Gastroesophageal sphincter (tissue), 4 donors: ENCODE data around the gene NCKAP5. TPM values are rescaled to one million over a fixed set of nuclear protein-coding genes. Genes with fewer than 3 reads are reported as not detected.
"Not testable (repeated sequence)": the region's sequence is repeated elsewhere in the genome, so short reads cannot be mapped to it uniquely, and the experiment has no call there.

Source experiments
- ATAC-seq: fragments of 150-250 bp; one replicate; pipeline ENCODE4 v1.9.1; 2016; ENCODE audit warnings: mild to moderate bottlenecking, moderate library complexity
- H3K27ac ChIP-seq, 4 donors: fragments of 200-600 bp; sonication (generic) in 3 of 4; 1 replicate in 3 of 4; 2 replicates in 1 of 4; pipeline ENCODE4 v1.5.1; 2016 to 2019
- H3K27me3 ChIP-seq: fragments of 200-600 bp; sonication (generic); one replicate; pipeline ENCODE4 v1.5.1; 2019
- H3K36me3 ChIP-seq, 2 donors: fragments of 200-600 bp; sonication (generic); one replicate each; pipeline ENCODE4 v1.5.1; 2019; ENCODE audit warnings: control low read depth in 1 of 2
- H3K4me1 ChIP-seq, 3 donors: fragments of 200-600 bp; sonication (generic); 1 replicate in 2 of 3; 2 replicates in 1 of 3; pipeline ENCODE4 v1.5.1; 2016 to 2019; ENCODE audit warnings: control low read depth in 2 of 3
- H3K4me3 ChIP-seq, 2 donors: fragments of 200-600 bp; sonication (generic); one replicate each; pipeline ENCODE4 v1.5.1; 2019; ENCODE audit warnings: mild to moderate bottlenecking in 1 of 2, moderate library complexity in 1 of 2
- H3K9me3 ChIP-seq, 3 donors: fragments of 200-600 bp; sonication (generic); one replicate each; pipeline ENCODE4 v1.5.1; 2017 to 2019; ENCODE audit warnings: control low read depth in 2 of 3
- EP300 ChIP-seq: sonication (generic); formaldehyde crosslinking; IDR thresholded peaks from one replicate; pipeline ENCODE4 v1.6.1; 2017; ENCODE audit warnings: antibody characterized with exemption, mild to moderate bottlenecking
- POLR2A ChIP-seq, 2 donors: fragments of 450-650 bp; IDR thresholded peaks; one replicate each; pipeline ENCODE4 v1.6.1; 2017; ENCODE audit warnings: antibody characterized with exemption in 2 of 2, mild to moderate bottlenecking in 2 of 2, moderate library complexity in 1 of 2
- POLR2AphosphoS5 ChIP-seq: sonication (generic); formaldehyde crosslinking; IDR thresholded peaks from one replicate; pipeline ENCODE4 v1.6.1; 2017; ENCODE audit warnings: antibody characterized with exemption
- WGBS, 2 donors: methylation state at CpG; one replicate each; pipeline ENCODE4 v1.1.5; 2018; ENCODE audit warnings: low coverage in 1 of 2; 5-methylcytosine and 5-hydroxymethylcytosine counted together
- total RNA-seq, 4 donors: library from RNA; depleted of rRNA; stranded (reverse); fragments of >200 nt; gene quantifications; one replicate each; pipeline ENCODE4 v1.1.0, GENCODE V29; 2016
- TF ChIP-seq, protein P1 (sequence below), 4 experiments: fragments of 200-600 bp in 2 of 4; fragments of 450-650 bp in 2 of 4; sonication (generic) in 1 of 4; IDR thresholded peaks; one replicate each; pipeline ENCODE4 v1.5.1; 2017 to 2019; ENCODE audit warnings: antibody characterized with exemption in 4 of 4, mild to moderate bottlenecking in 2 of 4, moderate library complexity in 2 of 4

NCKAP5 gene
- total RNA-seq, 4 donors from 2014 or later, result 0.16 to 0.57 (median 0.33) TPM

GRCh38 chr2:133476286-133476685, 92.0 kb downstream of the NCKAP5 start:
- no peaks in the 10 kb centered on the region for H3K27me3 ChIP-seq
- ATAC-seq, result no peak
- WGBS, 2 donors, result 82 to 89% methylated on average over 2 to 4 of the region's 4 CpGs
- no peaks in the 10 kb centered on the region for H3K4me1 ChIP-seq
- no peak for TF ChIP-seq POLR2AphosphoS5
- TF ChIP-seq, protein P1, sequence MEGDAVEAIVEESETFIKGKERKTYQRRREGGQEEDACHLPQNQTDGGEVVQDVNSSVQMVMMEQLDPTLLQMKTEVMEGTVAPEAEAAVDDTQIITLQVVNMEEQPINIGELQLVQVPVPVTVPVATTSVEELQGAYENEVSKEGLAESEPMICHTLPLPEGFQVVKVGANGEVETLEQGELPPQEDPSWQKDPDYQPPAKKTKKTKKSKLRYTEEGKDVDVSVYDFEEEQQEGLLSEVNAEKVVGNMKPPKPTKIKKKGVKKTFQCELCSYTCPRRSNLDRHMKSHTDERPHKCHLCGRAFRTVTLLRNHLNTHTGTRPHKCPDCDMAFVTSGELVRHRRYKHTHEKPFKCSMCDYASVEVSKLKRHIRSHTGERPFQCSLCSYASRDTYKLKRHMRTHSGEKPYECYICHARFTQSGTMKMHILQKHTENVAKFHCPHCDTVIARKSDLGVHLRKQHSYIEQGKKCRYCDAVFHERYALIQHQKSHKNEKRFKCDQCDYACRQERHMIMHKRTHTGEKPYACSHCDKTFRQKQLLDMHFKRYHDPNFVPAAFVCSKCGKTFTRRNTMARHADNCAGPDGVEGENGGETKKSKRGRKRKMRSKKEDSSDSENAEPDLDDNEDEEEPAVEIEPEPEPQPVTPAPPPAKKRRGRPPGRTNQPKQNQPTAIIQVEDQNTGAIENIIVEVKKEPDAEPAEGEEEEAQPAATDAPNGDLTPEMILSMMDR (IDR thresholded peaks at IDR 0.05), result no peak
- no peak for TF ChIP-seq POLR2A (IDR thresholded peaks at IDR 0.05)
- no peak for TF ChIP-seq EP300
- H3K9me3 ChIP-seq, result no peaks in the 10 kb centered on the region
- no peak overlapping the region for H3K27ac ChIP-seq
- no peaks in the 10 kb centered on the region for H3K36me3 ChIP-seq
- no peak overlapping the region for H3K4me3 ChIP-seq

DNA sequence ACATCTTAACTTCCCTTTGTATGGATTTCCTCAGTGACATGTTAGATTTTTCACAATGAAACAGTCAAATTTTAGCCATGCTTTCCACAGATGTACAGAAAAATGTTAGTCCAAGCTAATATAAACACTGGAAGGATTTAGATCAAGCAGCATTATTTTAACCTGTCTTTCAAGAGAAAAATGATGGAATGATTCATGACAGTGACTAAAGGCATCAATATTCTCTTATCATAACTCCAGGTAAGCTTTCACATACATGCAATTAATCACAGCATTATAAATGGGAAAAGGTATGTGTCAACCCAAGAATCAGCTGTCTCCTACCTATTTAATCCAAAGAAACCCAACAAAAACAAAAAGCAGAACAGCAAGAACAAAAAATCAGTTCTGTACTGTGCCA, 92.7 kb downstream of the NCKAP5 start:
- Histone ChIP-seq H3K36me3 (no peaks in the 10 kb centered on the region), H3K4me3 (no peak overlapping the region), H3K4me1 (no peaks in the 10 kb centered on the region), H3K9me3 (no peaks in the 10 kb centered on the region), H3K27ac (no peak overlapping the region), H3K27me3 (no peaks in the 10 kb centered on the region)
- ATAC-seq, result no peak
- TF ChIP-seq, protein P1 (IDR thresholded peaks at IDR 0.05), result no peak
- TF ChIP-seq POLR2A (IDR thresholded peaks at IDR 0.05), result no peak
- no peak for TF ChIP-seq EP300
- TF ChIP-seq POLR2AphosphoS5, result no peak

- no CpG with 5 or more reads among the region's 13 CpGs for WGBS, 2 donors
- not testable (repeated sequence) for H3K36me3 ChIP-seq, H3K27me3 ChIP-seq, H3K4me3 ChIP-seq, H3K4me1 ChIP-seq, ATAC-seq, H3K9me3 ChIP-seq, H3K27ac ChIP-seq
These were observed 97.8 kb downstream of the NCKAP5 start for GRCh38 chr2:133470446-133470845.

DNA sequence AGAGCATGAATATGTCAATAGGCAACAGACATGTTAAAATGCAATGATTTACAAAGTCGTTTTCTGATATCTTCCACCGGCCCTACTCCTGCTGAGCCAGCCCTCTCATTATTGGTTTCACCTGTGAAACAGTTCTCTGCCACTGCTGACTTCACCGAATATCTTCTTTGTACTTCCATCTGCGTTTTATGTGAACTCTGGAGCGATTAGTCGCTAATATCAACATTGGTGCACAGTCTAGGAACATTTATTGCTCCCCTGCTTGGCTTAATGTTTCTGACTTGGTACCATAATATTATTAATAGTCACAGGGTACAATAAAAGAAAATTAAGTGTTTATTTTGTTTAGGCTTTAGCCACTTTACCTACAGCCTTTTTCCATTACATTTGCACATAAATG, 105.5 kb downstream of the NCKAP5 start:
- 79 to 91% methylated on average over 6 of the region's 6 CpGs for WGBS, 2 donors
- no peaks in the 10 kb centered on the region for H3K9me3 ChIP-seq
- TF ChIP-seq POLR2A (IDR thresholded peaks at IDR 0.05) (no peak), EP300 (no peak), POLR2AphosphoS5 (no peak)
- TF ChIP-seq, protein P1 (IDR thresholded peaks at IDR 0.05), result no peak
- H3K27me3 ChIP-seq, result no peaks in the 10 kb centered on the region
- no peak overlapping the region for H3K4me3 ChIP-seq
- H3K4me1 ChIP-seq, result no peaks in the 10 kb centered on the region
- no peaks in the 10 kb centered on the region for H3K36me3 ChIP-seq
- ATAC-seq, result no peak
- H3K27ac ChIP-seq, result no peak overlapping the region

GRCh38 chr2:133461484-133461883, 106.8 kb downstream of the NCKAP5 start:
- H3K4me3 ChIP-seq, result no peak overlapping the region
- H3K27ac ChIP-seq, result no peak overlapping the region
- no peaks in the 10 kb centered on the region for H3K4me1 ChIP-seq
- WGBS, 2 donors, result 93 to 100% methylated on average over 2 to 4 of the region's 4 CpGs
- H3K9me3 ChIP-seq, result no peaks in the 10 kb centered on the region
- TF ChIP-seq EP300 (no peak), POLR2AphosphoS5 (no peak), POLR2A (IDR thresholded peaks at IDR 0.05) (no peak)
- TF ChIP-seq, protein P1 (IDR thresholded peaks at IDR 0.05), result no peak
- no peaks in the 10 kb centered on the region for H3K36me3 ChIP-seq
- ATAC-seq, result no peak
- no peaks in the 10 kb centered on the region for H3K27me3 ChIP-seq

- no peaks in the 10 kb centered on the region for H3K36me3 ChIP-seq
- no peak for ATAC-seq
- H3K9me3 ChIP-seq, result no peaks in the 10 kb centered on the region
- H3K27ac ChIP-seq, result no peak overlapping the region
- no peak overlapping the region for H3K4me3 ChIP-seq
- H3K4me1 ChIP-seq, result no peaks in the 10 kb centered on the region
- TF ChIP-seq POLR2A (IDR thresholded peaks at IDR 0.05) (no peak), POLR2AphosphoS5 (no peak), EP300 (no peak)
- TF ChIP-seq, protein P1 (IDR thresholded peaks at IDR 0.05), result no peak
- WGBS, 2 donors, result 93% methylated on average over 3 of the region's 3 CpGs
- no peaks in the 10 kb centered on the region for H3K27me3 ChIP-seq
These were observed 108.7 kb downstream of the NCKAP5 start for GRCh38 chr2:133459590-133459989.
